ENCODE measurements around the gene IGSF23. TPM values are rescaled to one million over a fixed set of nuclear protein-coding genes. Genes with fewer than 3 reads are reported as not detected.
A peak's percentile ranks its signal among the peaks of the same experiment; 100 is the strongest.

Gene IGSF23
- polyA plus RNA-seq, 3 donors, result 0.23 to 0.46 (median 0.44) TPM

DNA sequence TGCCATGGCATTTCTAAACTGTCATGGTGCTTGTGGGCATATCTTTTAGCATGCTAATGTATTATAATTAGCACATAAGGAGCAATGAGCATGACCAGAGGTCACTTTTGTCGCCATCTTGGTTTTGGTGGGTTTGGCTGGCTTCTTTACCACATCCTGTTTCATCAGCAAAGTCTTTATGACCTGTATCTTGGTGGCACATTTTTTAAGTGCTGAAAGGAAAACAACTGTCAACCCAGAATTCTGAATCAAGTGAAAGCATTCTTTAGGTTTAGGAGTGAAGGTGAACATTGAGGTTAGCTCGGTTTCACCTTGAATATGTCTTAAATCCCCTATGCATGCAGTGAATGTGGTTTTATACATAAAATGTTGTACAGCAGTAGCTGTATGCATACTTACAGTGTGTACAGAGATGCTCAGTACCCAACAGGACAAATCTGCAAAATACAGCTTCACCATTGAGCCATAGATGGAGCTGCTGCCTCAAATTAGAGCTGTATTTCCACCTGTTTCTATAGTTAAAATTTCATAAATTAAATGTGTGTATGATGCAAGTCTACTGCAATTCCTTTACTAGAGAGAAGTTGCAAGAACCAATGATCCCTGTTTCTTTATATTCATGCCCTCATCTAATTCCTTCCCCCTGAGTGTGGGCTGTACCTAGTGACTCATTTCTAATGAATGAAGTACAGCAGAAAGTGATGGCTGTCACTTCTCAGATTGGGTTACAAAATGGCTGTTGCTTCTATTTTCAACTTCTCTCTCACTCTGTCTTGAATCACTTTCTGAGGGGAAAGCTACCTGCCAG is 25.2 kb upstream of the IGSF23 start:
- no peak overlapping the region for H3K4me2 ChIP-seq (replicated peaks; ENCODE audit: extremely low read depth, low read length, poor library complexity, severe bottlenecking)
- H3K4me3 ChIP-seq (replicated peaks in 1 of 3; ENCODE audit: low read depth in 2 of 3, low read length in 3 of 3), result no peak overlapping the region
- H3K4me1 ChIP-seq (ENCODE audit: control insufficient read depth in 1 of 2, insufficient read depth in 2 of 2, low read length in 2 of 2), result peaks cover 29 to 47% of the 10 kb centered on the region in 2 donors
- H3K27me3 ChIP-seq (ENCODE audit: control insufficient read depth in 2 of 2, insufficient read depth in 2 of 2, low read length in 2 of 2), result no peaks in the 10 kb centered on the region
- no peak overlapping the region for H3K9ac ChIP-seq (ENCODE audit: insufficient read depth, low read length, poor library complexity, severe bottlenecking)
- peak overlapping the region in 1 of 2 donors; percentile 17 for H3K27ac ChIP-seq (ENCODE audit: low read depth in 1 of 2, low read length in 2 of 2)
- peaks cover 2 to 9% (median 6%) of the 10 kb centered on the region in 7 donors for H3K9me3 Mint-ChIP-seq
- H3K9me3 ChIP-seq (replicated peaks in 1 of 2; ENCODE audit: control insufficient read depth in 1 of 2, insufficient read depth in 1 of 2, low read length in 2 of 2), result peaks cover 0 to under 1% of the 10 kb centered on the region in 2 donors
- H3K79me2 ChIP-seq (ENCODE audit: insufficient read depth, low read length), result no peaks in the 10 kb centered on the region
- peak overlapping the region; percentile 60 for H2AFZ ChIP-seq (ENCODE audit: insufficient read depth, low read depth, low read length, poor library complexity, severe bottlenecking)
- H4K20me1 ChIP-seq (ENCODE audit: insufficient read depth, low read length), result no peaks in the 10 kb centered on the region
- TF ChIP-seq CTCF (IDR thresholded peaks at IDR 0.05), result no peak
- H3K27ac Mint-ChIP-seq, result peak overlapping the region; percentile 37 to 91 (median 84)
- no CpG with 5 or more reads among the region's 2 CpGs for WGBS (ENCODE audit: insufficient coverage)
- peaks cover 0 to 16% (median 6%) of the 10 kb centered on the region in 3 donors for H3K27me3 Mint-ChIP-seq (ENCODE audit: low read depth in 3 of 3)
- no peak overlapping the region for H3K4me3 Mint-ChIP-seq
- no peaks in the 10 kb centered on the region for H3K36me3 Mint-ChIP-seq
- peaks cover 36% of the 10 kb centered on the region for H3K4me1 Mint-ChIP-seq
- DNase-seq, result peak; percentile 55 to 63 (median 58)
- H3K36me3 ChIP-seq (replicated peaks in 1 of 2; ENCODE audit: control insufficient read depth in 1 of 2, insufficient read depth in 2 of 2, low read length in 2 of 2), result no peaks in the 10 kb centered on the region
- intact Hi-C loops (cut with micrococcal nuclease), result no loop called here

DNA sequence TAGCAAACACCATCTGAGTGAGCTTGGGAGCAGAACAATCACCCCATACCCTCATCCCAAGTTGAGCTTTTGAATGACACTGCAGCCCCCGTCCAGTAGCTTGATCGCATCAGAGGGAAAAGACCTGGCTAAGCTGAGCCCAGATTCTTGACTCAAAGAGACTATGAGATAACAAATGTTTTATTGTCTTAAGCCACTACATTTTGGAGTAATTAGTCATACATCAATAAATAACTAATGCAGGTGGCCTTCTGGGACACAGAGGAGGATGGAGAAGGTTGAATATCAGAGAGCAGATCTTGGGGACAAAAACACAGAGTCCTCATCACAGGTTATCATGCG is 24.6 kb upstream of the IGSF23 start:
- no CpG with 5 or more reads among the region's 3 CpGs for WGBS (ENCODE audit: insufficient coverage)
- no peak overlapping the region for H3K9ac ChIP-seq (ENCODE audit: insufficient read depth, low read length, poor library complexity, severe bottlenecking)

More for the DNA sequence above, 24.6 kb upstream of the IGSF23 start:
- Mint-ChIP-seq H3K9me3 (peaks cover 2 to 9% (median 5%) of the 10 kb centered on the region in 7 donors), H3K36me3 (no peaks in the 10 kb centered on the region), H3K27me3 (ENCODE audit: low read depth in 3 of 3) (peaks cover 0 to 14% (median 6%) of the 10 kb centered on the region in 3 donors), H3K4me1 (peaks cover 37% of the 10 kb centered on the region), H3K4me3 (no peak overlapping the region), H3K27ac (peak overlapping the region; percentile 12 to 91 (median 84))
- H3K4me3 ChIP-seq (replicated peaks in 1 of 3; ENCODE audit: low read depth in 2 of 3, low read length in 3 of 3), result no peak overlapping the region
- H3K27me3 ChIP-seq (ENCODE audit: control insufficient read depth in 2 of 2, insufficient read depth in 2 of 2, low read length in 2 of 2), result no peaks in the 10 kb centered on the region
- no peaks in the 10 kb centered on the region for H4K20me1 ChIP-seq (ENCODE audit: insufficient read depth, low read length)
- H2AFZ ChIP-seq (ENCODE audit: insufficient read depth, low read depth, low read length, poor library complexity, severe bottlenecking), result peak overlapping the region; percentile 60
- peaks cover 29 to 47% of the 10 kb centered on the region in 2 donors for H3K4me1 ChIP-seq (ENCODE audit: control insufficient read depth in 1 of 2, insufficient read depth in 2 of 2, low read length in 2 of 2)
- TF ChIP-seq CTCF (IDR thresholded peaks at IDR 0.05), result no peak
- intact Hi-C loops (cut with micrococcal nuclease), result no loop called here
- H3K4me2 ChIP-seq (replicated peaks; ENCODE audit: extremely low read depth, low read length, poor library complexity, severe bottlenecking), result no peak overlapping the region
- no peaks in the 10 kb centered on the region for H3K9me3 ChIP-seq (replicated peaks in 1 of 2; ENCODE audit: control insufficient read depth in 1 of 2, insufficient read depth in 1 of 2, low read length in 2 of 2)
- no peak for DNase-seq
- H3K79me2 ChIP-seq (ENCODE audit: insufficient read depth, low read length), result no peaks in the 10 kb centered on the region
- no peaks in the 10 kb centered on the region for H3K36me3 ChIP-seq (replicated peaks in 1 of 2; ENCODE audit: control insufficient read depth in 1 of 2, insufficient read depth in 2 of 2, low read length in 2 of 2)
- H3K27ac ChIP-seq (ENCODE audit: low read depth in 1 of 2, low read length in 2 of 2), result peak overlapping the region in 1 of 2 donors; percentile 17
